HFF-Myc (cell line): ENCODE data around the gene PLD4.

Experiments
- DNase-seq: peaks from one replicate; pipeline ENCODE4 v3.0.0-alpha.2; 2011; ENCODE audit warnings: low read depth; ENCODE audit errors: extremely low read depth
- H3K4me3 ChIP-seq: replicated peaks from 2 replicates; pipeline ENCODE4 v1.5.1; 2011; ENCODE audit warnings: low read depth, mild to moderate bottlenecking, control low read depth, low read length
- CTCF ChIP-seq: IDR thresholded peaks from 2 replicates; pipeline ENCODE4 v1.5.1; 2012; ENCODE audit warnings: mild to moderate bottlenecking, low read depth, low read length, control low read depth; ENCODE audit errors: missing control alignments

The PLD4 gene

GRCh38 chr14:104975481-104976197 is 51.0 kb downstream of the PLD4 start:
- H3K4me3 ChIP-seq = no peak overlapping the region
- TF ChIP-seq CTCF = no peak
- no peak for DNase-seq

- peak; percentile 86 for TF ChIP-seq CTCF
- no peak overlapping the region for H3K4me3 ChIP-seq
- DNase-seq = peak; percentile 51
Observed at GRCh38 chr14:104976198-104977007, 51.7 kb downstream of the PLD4 start.

- no peak for DNase-seq
- TF ChIP-seq CTCF = no peak
Observed at GRCh38 chr14:104977008-104977680, 52.5 kb downstream of the PLD4 start.

GRCh38 chr14:104977681-104978653 is 53.3 kb downstream of the PLD4 start, which contains the start of gene AHNAK2:
TSS of gene AHNAK2 (minus strand) at chr14:104978374. CDS start at chr14:104978237, 137 bp downstream.
- TF ChIP-seq CTCF = no peak
- peak within 1 kb of the TSS; percentile 49 for H3K4me3 ChIP-seq
- DNase-seq = no peak

More at GRCh38 chr14:104977008-104977680, 52.5 kb downstream of the PLD4 start:
- peak overlapping the region; percentile 49 for H3K4me3 ChIP-seq

GRCh38 chr14:104978746-104979691 is 54.3 kb downstream of the PLD4 start:
- TF ChIP-seq CTCF = no peak
- H3K4me3 ChIP-seq = peak overlapping the region; percentile 28
- DNase-seq = no peak
